ENCODE measurements around the gene CPSF2.

CPSF2 gene

DNA sequence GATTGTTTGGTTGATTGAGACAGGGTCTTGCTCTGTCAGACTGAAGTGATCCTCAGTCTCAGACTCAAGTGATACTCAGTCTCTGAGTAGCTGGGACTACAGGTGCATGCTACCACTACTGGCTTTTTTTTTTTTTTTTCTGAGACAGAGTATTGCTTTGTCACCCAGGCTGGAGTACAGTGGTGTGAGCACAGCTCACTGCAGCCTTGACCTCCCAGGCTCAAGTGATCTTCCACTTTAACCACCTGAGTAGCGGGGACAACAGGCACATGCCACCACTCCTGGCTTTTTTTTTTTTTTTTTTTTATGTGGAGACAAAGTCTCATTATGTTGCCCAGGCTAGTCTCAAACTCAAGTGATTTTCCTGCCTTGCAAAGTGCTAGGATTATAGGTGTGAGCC lies 31.8 kb downstream of the CPSF2 start:
- TF ChIP-seq EZH2phosphoT487 (IDR thresholded peaks at IDR 0.05; ENCODE audit: borderline replicate concordance, low read length), result no peak
- TF ChIP-seq CTCF (IDR thresholded peaks at IDR 0.05; ENCODE audit: low read depth, low read length, poor library complexity, severe bottlenecking), result no peak
- peaks cover 83% of the 10 kb centered on the region for H3K36me3 ChIP-seq (ENCODE audit: control insufficient read depth, low read length)
- H3K79me2 ChIP-seq (ENCODE audit: control insufficient read depth, low read length), result no peaks in the 10 kb centered on the region; the same call in 1 of the 2 replicates
- no peaks in the 10 kb centered on the region for H3K27me3 ChIP-seq (ENCODE audit: control insufficient read depth, low read length)
- no peaks in the 10 kb centered on the region for H3K4me1 ChIP-seq (ENCODE audit: control insufficient read depth, low read length)
- H3K9me2 ChIP-seq (replicated peaks; ENCODE audit: control insufficient read depth, low read length), result no peaks in the 10 kb centered on the region
- H3F3A ChIP-seq (ENCODE audit: control insufficient read depth, insufficient read depth), result no peaks in the 10 kb centered on the region
- no peak overlapping the region for H3K27ac ChIP-seq (ENCODE audit: low read depth, low read length)
- H3K4me2 ChIP-seq (ENCODE audit: low read length), result no peak overlapping the region
- no peak overlapping the region for H3K4me3 ChIP-seq (ENCODE audit: low read length)
- no peaks in the 10 kb centered on the region for H4K20me1 ChIP-seq (ENCODE audit: control insufficient read depth, insufficient read depth, low read depth, low read length)
- no peaks in the 10 kb centered on the region for H3K9me3 ChIP-seq (ENCODE audit: control insufficient read depth, insufficient read depth, low read length)

DNA sequence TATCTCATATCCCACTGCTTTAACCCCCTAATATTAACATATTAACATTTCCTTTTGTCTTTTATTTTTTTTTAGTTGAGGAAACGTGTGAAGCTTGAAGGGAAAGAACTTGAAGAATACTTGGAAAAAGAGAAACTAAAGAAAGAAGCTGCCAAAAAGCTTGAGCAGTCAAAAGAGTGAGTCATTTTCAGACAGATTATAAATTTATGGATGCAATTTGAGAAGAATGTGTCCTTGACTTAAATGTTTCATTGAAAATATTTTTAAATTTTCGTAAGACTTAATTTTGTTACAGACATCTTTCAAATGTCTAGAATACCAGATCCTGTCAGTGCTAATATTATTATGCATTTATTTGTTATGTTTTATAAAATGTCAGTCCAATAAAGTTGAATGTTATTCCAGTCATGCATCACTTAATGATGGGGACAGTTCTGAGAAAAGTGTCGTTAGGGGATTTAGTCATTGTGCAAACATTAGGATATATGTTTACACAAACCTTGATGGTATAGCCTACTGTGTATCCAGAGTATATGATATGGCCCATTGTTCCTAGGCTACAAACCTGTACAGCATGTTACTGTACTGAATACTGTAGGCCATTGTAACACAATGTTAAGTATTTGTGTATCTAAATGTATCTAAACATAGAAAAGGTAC lies 32.6 kb downstream of the CPSF2 start:
- H4K20me1 ChIP-seq (ENCODE audit: control insufficient read depth, insufficient read depth, low read depth, low read length), result no peaks in the 10 kb centered on the region
- H3K27me3 ChIP-seq (ENCODE audit: control insufficient read depth, low read length), result no peaks in the 10 kb centered on the region
- H3K4me2 ChIP-seq (ENCODE audit: low read length), result no peak overlapping the region
- no peaks in the 10 kb centered on the region for H3F3A ChIP-seq (ENCODE audit: control insufficient read depth, insufficient read depth)
- peaks cover 85% of the 10 kb centered on the region for H3K36me3 ChIP-seq (ENCODE audit: control insufficient read depth, low read length)
- no peaks in the 10 kb centered on the region; the same call in 1 of the 2 replicates for H3K79me2 ChIP-seq (ENCODE audit: control insufficient read depth, low read length)
- H3K9me2 ChIP-seq (replicated peaks; ENCODE audit: control insufficient read depth, low read length), result no peaks in the 10 kb centered on the region
- TF ChIP-seq EZH2phosphoT487 (IDR thresholded peaks at IDR 0.05; ENCODE audit: borderline replicate concordance, low read length) (no peak), CTCF (IDR thresholded peaks at IDR 0.05; ENCODE audit: low read depth, low read length, poor library complexity, severe bottlenecking) (no peak)
- H3K27ac ChIP-seq (ENCODE audit: low read depth, low read length), result no peak overlapping the region
- H3K9me3 ChIP-seq (ENCODE audit: control insufficient read depth, insufficient read depth, low read length), result no peaks in the 10 kb centered on the region
- H3K4me1 ChIP-seq (ENCODE audit: control insufficient read depth, low read length), result no peaks in the 10 kb centered on the region
- H3K4me3 ChIP-seq (ENCODE audit: low read length), result no peak overlapping the region

GRCh38 chr14:92160619-92161018 lies 38.9 kb downstream of the CPSF2 start:
- H3K36me3 ChIP-seq (ENCODE audit: control insufficient read depth, low read length), result peaks cover 97% of the 10 kb centered on the region
- no peak overlapping the region for H3K4me3 ChIP-seq (ENCODE audit: low read length)
- no peaks in the 10 kb centered on the region for H4K20me1 ChIP-seq (ENCODE audit: control insufficient read depth, insufficient read depth, low read depth, low read length)
- no peaks in the 10 kb centered on the region for H3K79me2 ChIP-seq (ENCODE audit: control insufficient read depth, low read length)
- H3K27ac ChIP-seq (ENCODE audit: low read depth, low read length), result no peak overlapping the region
- TF ChIP-seq EZH2phosphoT487 (IDR thresholded peaks at IDR 0.05; ENCODE audit: borderline replicate concordance, low read length) (no peak), CTCF (IDR thresholded peaks at IDR 0.05; ENCODE audit: low read depth, low read length, poor library complexity, severe bottlenecking) (no peak)
- H3K9me2 ChIP-seq (replicated peaks; ENCODE audit: control insufficient read depth, low read length), result no peaks in the 10 kb centered on the region
- no peaks in the 10 kb centered on the region for H3K4me1 ChIP-seq (ENCODE audit: control insufficient read depth, low read length)
- H3K27me3 ChIP-seq (ENCODE audit: control insufficient read depth, low read length), result no peaks in the 10 kb centered on the region
- no peak overlapping the region for H3K4me2 ChIP-seq (ENCODE audit: low read length)
- no peaks in the 10 kb centered on the region for H3K9me3 ChIP-seq (ENCODE audit: control insufficient read depth, insufficient read depth, low read length)
- no peaks in the 10 kb centered on the region; the same call in 1 of the 2 replicates for H3F3A ChIP-seq (ENCODE audit: control insufficient read depth, insufficient read depth)
